ACC112 (cell line): ENCODE results near the gene CFAP57.
A peak's percentile ranks its signal among the peaks of the same experiment; 100 is the strongest.

Experiments used
- H2AFZ ChIP-seq: fragments of 200-600 bp; sonication (generic); one replicate; pipeline ENCODE4 v1.6.0; 2017; ENCODE audit warnings: antibody characterized with exemption, low read length; ENCODE audit not compliant: unreplicated experiment
- H3K27ac ChIP-seq: fragments of 200-600 bp; sonication (generic); 2 replicates; pipeline ENCODE4 v1.5.1; 2014; ENCODE audit warnings: low read depth, mild to moderate bottlenecking, antibody characterized with exemption, low read length, moderate library complexity
- H3K27me3 ChIP-seq: fragments of 200-600 bp; sonication (generic); 2 replicates; pipeline ENCODE4 v1.6.1; 2014; ENCODE audit warnings: mild to moderate bottlenecking, antibody characterized with exemption, low read length, moderate library complexity, mixed read lengths; ENCODE audit not compliant: insufficient read depth
- H3K36me3 ChIP-seq: fragments of 200-600 bp; sonication (generic); 2 replicates; pipeline ENCODE4 v1.6.1; 2016; ENCODE audit warnings: mild to moderate bottlenecking, antibody characterized with exemption, low read length, moderate library complexity, mixed read lengths; ENCODE audit not compliant: insufficient read depth
- H3K4me1 ChIP-seq: fragments of 200-600 bp; sonication (generic); one replicate; pipeline ENCODE4 v1.6.1; 2016; ENCODE audit warnings: low read length, mixed read lengths; ENCODE audit not compliant: insufficient read depth, unreplicated experiment, control insufficient read depth
- H3K4me3 ChIP-seq: fragments of 200-600 bp; sonication (generic); 2 replicates; pipeline ENCODE4 v1.5.1; 2014; ENCODE audit warnings: mild to moderate bottlenecking, low read depth, low read length
- H3K79me2 ChIP-seq: fragments of 200-600 bp; sonication (generic); one replicate; pipeline ENCODE4 v1.6.0; 2016; ENCODE audit warnings: low read length; ENCODE audit not compliant: control insufficient read depth, unreplicated experiment, insufficient read depth

Gene CFAP57

GRCh38 chr1:43140583-43140982 lies 31.5 kb upstream of the CFAP57 start:
- Histone ChIP-seq H3K36me3 (no peaks in the 10 kb centered on the region), H3K27ac (no peak overlapping the region), H3K27me3 (peaks cover 31% of the 10 kb centered on the region), H3K4me1 (peaks cover 3% of the 10 kb centered on the region), H2AFZ (no peak overlapping the region), H3K79me2 (no peaks in the 10 kb centered on the region), H3K4me3 (no peak overlapping the region)

GRCh38 chr1:43143441-43143888 lies 28.7 kb upstream of the CFAP57 start:
- Histone ChIP-seq H3K4me3 (no peak overlapping the region), H3K36me3 (no peaks in the 10 kb centered on the region), H3K27ac (no peak overlapping the region)

GRCh38 chr1:43144237-43144636 lies 27.9 kb upstream of the CFAP57 start:
- H3K36me3 ChIP-seq, result no peaks in the 10 kb centered on the region
- H2AFZ ChIP-seq, result no peak overlapping the region
- H3K4me1 ChIP-seq, result peaks cover 3% of the 10 kb centered on the region
- no peaks in the 10 kb centered on the region for H3K79me2 ChIP-seq
- H3K27me3 ChIP-seq, result peaks cover 59% of the 10 kb centered on the region
- H3K4me3 ChIP-seq, result no peak overlapping the region
- no peak overlapping the region for H3K27ac ChIP-seq

More at GRCh38 chr1:43143441-43143888, 28.7 kb upstream of the CFAP57 start:
- Histone ChIP-seq H3K79me2 (no peaks in the 10 kb centered on the region), H3K4me1 (peaks cover 3% of the 10 kb centered on the region), H2AFZ (no peak overlapping the region), H3K27me3 (peaks cover 51% of the 10 kb centered on the region)

GRCh38 chr1:43147625-43148327 lies 24.4 kb upstream of the CFAP57 start:
- peaks cover 59% of the 10 kb centered on the region for H3K27me3 ChIP-seq
- H3K4me3 ChIP-seq, result peak overlapping the region; percentile 81
- no peaks in the 10 kb centered on the region for H3K79me2 ChIP-seq
- no peak overlapping the region for H3K27ac ChIP-seq
- peak overlapping the region; percentile 55 for H2AFZ ChIP-seq
- peaks cover 3% of the 10 kb centered on the region for H3K4me1 ChIP-seq
- H3K36me3 ChIP-seq, result no peaks in the 10 kb centered on the region

GRCh38 chr1:43149889-43150288 lies 22.2 kb upstream of the CFAP57 start:
- Histone ChIP-seq H3K36me3 (no peaks in the 10 kb centered on the region), H2AFZ (no peak overlapping the region), H3K27me3 (peaks cover 48% of the 10 kb centered on the region), H3K4me3 (no peak overlapping the region), H3K4me1 (no peaks in the 10 kb centered on the region), H3K27ac (no peak overlapping the region), H3K79me2 (no peaks in the 10 kb centered on the region)

GRCh38 chr1:43152866-43153265 lies 19.3 kb upstream of the CFAP57 start:
- H3K79me2 ChIP-seq, result no peaks in the 10 kb centered on the region
- no peak overlapping the region for H3K27ac ChIP-seq
- H3K4me3 ChIP-seq, result no peak overlapping the region
- no peak overlapping the region for H2AFZ ChIP-seq
- no peaks in the 10 kb centered on the region for H3K4me1 ChIP-seq
- H3K27me3 ChIP-seq, result peaks cover 24% of the 10 kb centered on the region; the same call in 1 of the 2 replicates
- H3K36me3 ChIP-seq, result no peaks in the 10 kb centered on the region

GRCh38 chr1:43153443-43153842 lies 18.7 kb upstream of the CFAP57 start:
- no peak overlapping the region for H3K27ac ChIP-seq
- H3K79me2 ChIP-seq, result no peaks in the 10 kb centered on the region
- H2AFZ ChIP-seq, result no peak overlapping the region
- no peak overlapping the region for H3K4me3 ChIP-seq
- H3K36me3 ChIP-seq, result no peaks in the 10 kb centered on the region
- H3K4me1 ChIP-seq, result no peaks in the 10 kb centered on the region
- H3K27me3 ChIP-seq, result peaks cover 22% of the 10 kb centered on the region; the same call in 1 of the 2 replicates

- Histone ChIP-seq H3K27ac (no peak overlapping the region), H2AFZ (no peak overlapping the region), H3K4me3 (no peak overlapping the region), H3K27me3 (peaks cover 2% of the 10 kb centered on the region; the same call in 1 of the 2 replicates), H3K79me2 (no peaks in the 10 kb centered on the region), H3K4me1 (no peaks in the 10 kb centered on the region), H3K36me3 (no peaks in the 10 kb centered on the region)
Measured at GRCh38 chr1:43156026-43156425, 16.1 kb upstream of the CFAP57 start.

GRCh38 chr1:43165162-43165561 lies 7.0 kb upstream of the CFAP57 start:
- Histone ChIP-seq H3K36me3 (peaks cover 31% of the 10 kb centered on the region), H3K27ac (no peak overlapping the region), H3K27me3 (no peaks in the 10 kb centered on the region), H3K79me2 (peaks cover 9% of the 10 kb centered on the region), H2AFZ (no peak overlapping the region), H3K4me3 (no peak overlapping the region), H3K4me1 (no peaks in the 10 kb centered on the region)

- Histone ChIP-seq H3K4me1 (peaks cover 5% of the 10 kb centered on the region), H2AFZ (no peak overlapping the region), H3K27me3 (no peaks in the 10 kb centered on the region), H3K79me2 (peaks cover 15% of the 10 kb centered on the region), H3K27ac (no peak overlapping the region), H3K36me3 (peaks cover 31% of the 10 kb centered on the region), H3K4me3 (no peak overlapping the region)
Measured at GRCh38 chr1:43165765-43166164, 6.4 kb upstream of the CFAP57 start.

GRCh38 chr1:43171312-43171875 lies 736 bp upstream of the CFAP57 start:
- Histone ChIP-seq H3K27me3 (no peaks in the 10 kb centered on the region), H3K4me3 (peak overlapping the region; percentile 100), H3K79me2 (peaks cover 29% of the 10 kb centered on the region), H3K36me3 (peaks cover 21% of the 10 kb centered on the region), H3K27ac (no peak overlapping the region; the same call in 1 of the 2 replicates), H2AFZ (peak overlapping the region; percentile 96), H3K4me1 (peaks cover 14% of the 10 kb centered on the region)
